ENCODE data around the gene BMP8B.
A peak's percentile ranks its signal among the peaks of the same experiment; 100 is the strongest.
"Not testable (repeated sequence)": the region's sequence is repeated elsewhere in the genome, so short reads cannot be mapped to it uniquely, and the experiment has no call there.

BMP8B gene

DNA sequence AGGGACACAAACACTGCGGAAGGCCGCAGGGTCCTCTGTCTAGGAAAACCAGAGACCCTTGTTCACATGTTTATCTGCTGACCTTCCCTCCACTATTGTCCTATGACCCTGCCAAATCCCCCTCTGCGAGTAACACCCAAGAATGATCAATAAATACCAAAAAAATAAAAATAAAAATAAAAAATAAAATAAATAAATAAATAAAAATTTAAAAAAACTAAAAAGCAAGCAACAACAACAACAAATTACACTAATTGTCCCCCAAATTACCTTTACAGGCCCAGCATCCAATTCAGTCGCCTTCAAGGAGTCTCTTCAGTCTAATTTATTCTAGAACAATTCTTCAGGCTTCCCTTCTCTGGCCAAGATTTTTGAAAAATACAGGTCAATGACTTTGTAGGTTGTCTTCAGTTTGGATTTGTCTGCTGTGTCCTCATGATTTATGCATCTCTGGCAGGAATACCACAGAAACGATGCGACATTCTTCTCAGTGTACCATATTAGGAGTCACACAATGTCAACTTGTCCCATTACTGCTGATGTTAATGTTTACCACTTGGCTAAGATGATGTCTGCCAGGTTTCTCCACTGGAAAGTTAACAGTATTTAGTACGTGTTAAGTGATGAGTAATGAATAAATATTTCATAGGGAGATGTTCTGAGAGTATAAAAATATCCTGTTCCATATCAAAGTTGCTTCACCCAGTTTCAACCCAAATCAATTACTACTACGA, 20.3 kb upstream of the BMP8B start:
- no peak for DNase-seq

GRCh38 chr1:39805385-39805784, 16.7 kb upstream of the BMP8B start:
- DNase-seq, result no peak

DNA sequence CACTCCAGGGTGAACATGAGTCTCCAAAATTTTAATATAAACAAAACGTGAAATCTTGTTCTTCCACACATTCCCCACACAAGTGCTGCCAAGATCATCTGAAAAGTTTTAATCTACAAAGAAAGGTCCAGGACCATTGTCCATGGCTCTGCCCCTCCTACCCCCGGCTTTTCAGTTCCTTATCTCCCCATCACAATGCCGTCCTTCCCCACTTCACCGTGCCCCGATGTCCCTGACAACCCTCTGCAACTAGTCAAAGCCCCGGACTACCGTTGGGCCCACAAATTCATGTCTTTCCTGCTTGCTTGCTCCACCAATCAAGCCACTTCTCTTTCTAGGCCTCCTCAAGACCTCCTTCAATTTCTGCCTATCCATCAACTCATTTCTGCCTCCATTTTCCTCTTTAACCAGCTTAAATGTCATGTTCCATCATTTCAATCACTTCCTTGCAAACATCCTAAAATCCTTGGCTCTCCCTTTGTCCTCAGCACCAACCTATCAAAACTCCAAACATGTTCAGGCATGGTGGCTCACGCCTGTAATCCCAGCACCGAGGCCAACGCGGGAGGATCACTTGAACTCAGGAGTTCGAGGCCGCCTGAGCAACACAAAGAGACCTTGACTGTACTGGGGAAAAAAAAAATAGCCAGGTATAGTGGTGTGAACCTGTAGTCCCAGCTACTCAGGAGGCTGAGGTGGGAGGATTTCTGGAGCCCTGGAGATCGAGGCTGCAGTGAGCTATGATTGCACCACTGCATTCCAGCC, 14.0 kb upstream of the BMP8B start:
- DNase-seq, result no peak

DNA sequence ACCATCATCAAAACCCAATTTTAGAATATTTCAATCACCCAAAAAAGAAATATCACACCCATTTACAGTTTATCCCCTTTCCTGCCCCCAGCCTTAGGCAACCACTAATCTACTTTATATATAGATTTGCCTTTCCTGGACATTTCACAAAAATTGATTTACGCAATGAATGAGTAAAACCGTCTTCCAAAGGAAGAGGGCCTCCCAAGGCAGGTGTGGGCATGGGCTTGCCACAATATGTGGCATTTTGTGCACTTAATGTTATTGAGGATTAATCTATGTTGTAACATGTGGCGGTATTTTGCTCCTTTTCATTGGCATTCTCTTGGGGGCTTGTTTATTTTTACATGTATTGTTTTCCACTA, 11.8 kb upstream of the BMP8B start:
- DNase-seq, result no peak

GRCh38 chr1:39799770-39800470, 11.3 kb upstream of the BMP8B start:
- DNase-seq, result peak; percentile 58

DNA sequence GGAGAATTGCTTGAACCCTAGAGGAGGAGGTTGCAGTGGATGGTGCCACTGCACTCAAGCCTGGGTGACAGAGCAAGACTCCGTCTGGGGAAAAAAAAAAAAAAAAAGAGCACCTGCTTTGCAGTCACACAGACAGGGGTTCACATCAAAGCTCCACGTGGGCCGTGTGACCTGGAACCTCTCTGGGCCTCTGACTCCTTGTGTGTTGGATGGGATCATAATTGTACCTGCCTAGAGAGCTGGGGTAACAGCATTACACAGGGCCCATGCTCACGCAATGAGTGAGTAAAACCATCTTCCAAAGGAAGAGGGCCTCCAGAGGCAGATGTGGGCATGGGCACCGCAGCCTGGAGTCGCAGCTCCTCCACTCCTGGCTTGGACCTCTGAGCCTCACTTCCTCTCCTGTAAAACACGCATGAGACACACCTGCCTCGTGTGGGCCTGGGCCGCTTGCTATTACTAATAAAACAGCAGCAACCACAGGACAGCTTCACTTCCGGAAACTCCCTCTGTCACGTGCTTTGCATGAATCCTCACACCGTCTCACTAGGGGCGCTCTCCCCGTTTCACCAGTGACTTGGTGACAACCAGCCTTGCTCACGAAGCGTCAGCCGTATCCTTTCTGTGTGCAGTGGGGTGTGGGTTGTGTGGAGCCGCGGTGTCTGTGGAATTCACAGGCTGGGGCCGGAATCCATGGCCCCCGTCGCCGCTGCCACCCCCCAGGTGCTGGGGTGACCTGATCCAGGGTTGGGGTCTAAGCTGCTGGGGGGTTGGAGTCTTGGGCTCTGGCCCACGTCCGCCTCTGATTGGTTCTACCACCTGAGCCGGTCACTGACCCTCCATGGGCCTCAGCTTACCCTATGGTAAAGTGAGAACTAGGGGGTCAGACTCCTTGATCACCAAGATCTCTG, 10.4 kb upstream of the BMP8B start:
- peak; percentile 62 for DNase-seq

GRCh38 chr1:39795651-39796050, 7.0 kb upstream of the BMP8B start:
- no peak for DNase-seq

DNA sequence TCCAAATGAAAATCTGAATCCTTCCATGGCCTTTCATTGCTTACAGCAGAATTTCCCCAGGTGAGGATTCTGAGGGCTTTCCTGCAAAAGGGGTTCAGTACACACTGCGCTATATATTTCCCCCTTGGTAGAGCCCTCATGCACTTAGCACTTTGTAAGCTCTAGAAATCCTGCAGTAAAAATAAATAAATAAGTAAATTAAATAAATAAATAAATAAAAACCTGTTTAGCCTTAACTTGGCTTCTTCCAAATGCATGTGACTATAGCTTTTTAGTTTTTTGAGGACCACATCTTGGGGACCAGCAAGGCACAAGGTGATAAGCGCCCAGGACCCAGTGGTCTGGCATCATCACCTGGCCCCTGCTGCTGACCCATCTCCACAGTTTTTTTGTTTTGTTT, 3.2 kb upstream of the BMP8B start:
- DNase-seq, result no peak

- DNase-seq, result no peak
These were observed 976 bp upstream of the BMP8B start for GRCh38 chr1:39789571-39790110.

DNA sequence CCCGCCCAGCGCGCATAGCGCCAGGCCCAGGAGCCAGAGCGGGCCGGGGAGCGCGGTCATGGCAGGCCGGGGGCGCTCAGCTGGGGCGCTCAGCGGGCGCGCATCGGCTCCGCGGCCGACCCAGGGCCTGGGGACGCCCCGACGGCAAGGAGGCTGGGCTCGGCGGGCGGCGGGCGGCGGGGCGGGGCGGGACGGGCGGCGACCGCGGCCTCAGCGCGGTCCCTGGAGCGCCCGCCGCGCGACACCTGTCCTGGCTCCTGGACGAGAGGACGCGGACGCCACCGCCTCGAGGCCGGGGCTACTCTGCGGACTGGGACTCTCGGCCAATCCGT, 273 bp downstream of the BMP8B start:
- no peak for DNase-seq

DNA sequence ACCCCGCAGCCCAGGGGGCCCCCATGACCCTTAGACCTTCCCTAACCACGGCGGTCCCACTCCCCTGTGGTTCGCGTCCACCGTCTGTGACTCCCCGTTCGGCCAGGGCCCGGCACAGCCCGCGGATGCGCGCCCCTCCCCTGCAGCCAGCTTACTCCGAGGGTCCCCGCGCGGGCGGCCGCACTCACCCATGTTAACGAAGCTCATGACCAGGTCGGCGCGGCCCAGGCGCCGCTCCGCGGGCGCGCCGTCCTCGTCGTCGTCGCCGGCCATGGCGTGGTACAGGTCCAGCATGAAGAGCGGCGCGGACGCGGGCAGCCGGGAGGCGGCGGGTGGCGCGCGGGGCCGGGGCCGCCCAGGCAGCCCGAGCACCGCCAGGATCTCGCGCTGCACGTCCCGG, 701 bp downstream of the BMP8B start:
- DNase-seq, result not testable (repeated sequence)

DNA sequence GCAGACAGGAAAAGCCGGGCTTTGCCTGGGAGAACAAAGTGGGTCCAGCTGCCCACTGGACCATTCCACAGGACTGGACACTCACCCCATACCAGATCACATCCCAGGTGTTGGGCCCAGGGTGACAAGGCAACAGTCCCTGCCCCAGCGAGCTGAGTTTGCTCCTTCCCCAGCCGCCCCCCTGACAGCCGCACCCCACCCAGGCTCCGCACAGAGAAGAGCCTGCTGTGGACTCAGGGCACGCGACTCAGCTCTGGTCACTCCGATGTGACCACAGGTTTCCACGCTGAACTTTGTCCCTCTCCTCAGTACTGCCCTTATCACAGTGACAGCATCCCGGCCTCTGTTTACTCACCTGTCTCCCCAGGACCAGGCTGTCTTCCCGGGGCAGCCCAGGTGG, 1.2 kb downstream of the BMP8B start:
- peak; percentile 14 for DNase-seq

DNA sequence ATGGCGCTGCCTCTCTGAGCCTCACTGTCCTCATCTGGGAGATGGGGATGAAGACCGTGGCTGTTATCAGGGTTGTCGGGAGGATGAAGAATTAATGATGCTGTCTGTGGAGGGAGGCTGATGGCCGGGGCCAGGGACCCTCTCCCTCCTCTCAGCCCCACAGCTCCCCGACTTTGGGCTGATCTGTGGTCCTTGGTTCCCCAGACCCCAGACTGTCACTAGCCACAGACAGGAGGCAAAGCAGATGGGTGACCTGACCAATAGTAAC, 1.6 kb downstream of the BMP8B start:
- not testable (repeated sequence) for DNase-seq

DNA sequence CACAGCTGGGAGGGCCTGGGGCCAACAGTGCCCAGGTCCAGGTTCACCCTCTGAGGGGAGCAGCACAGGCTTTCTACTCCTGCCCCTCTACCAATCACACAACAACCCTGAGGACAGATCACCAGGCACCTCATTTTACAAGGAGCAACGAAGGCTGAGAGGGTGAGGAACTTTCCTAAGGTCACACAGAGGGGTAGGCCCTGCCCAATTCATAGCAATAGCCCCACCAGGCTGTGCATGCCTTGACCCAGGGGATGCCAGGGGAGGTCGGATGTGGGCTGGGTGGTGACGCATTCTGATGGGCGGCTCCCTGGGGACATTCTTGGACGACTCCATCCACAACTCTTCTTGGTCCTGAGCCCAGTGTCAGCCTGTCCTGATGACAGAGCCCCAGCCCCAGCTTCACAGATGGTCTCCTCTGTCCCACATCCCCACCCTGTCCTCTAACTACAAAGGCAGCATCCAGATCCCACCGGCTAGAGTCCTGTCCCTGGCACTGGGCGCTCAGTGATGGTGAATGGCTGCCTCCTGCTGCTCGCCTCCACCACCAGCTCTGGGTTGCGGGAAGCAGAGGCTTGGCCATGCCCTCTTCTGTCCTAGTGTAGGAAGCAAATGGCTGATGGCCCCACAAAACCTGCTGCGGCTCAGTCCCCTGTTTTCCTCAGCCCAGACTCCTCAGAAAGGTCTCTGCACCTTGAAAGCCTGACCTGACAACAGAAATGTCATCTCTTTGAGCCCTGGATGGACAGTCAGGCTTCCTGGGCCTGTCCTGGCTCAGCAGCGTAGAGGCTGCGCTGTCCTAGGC, 2.2 kb downstream of the BMP8B start:
- not testable (repeated sequence) for DNase-seq

DNA sequence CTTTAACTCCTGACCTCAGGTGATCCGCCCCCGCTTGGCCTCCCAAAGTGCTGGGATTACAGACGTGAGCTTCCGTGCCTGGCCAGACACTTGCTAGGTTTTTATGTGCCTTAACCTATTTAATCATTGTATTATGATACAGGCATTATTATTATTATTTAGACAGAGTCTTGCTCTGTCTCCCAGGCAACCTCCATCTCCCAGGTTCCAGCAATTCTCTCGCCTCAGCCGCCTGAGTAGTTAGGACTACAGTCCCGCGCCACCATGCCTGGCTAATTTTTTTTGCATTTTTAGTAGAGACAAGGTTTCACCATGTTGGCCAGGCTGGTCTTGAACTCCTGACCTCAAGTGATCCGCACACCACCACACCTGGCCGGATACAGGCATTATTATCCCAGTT, 6.0 kb downstream of the BMP8B start:
- DNase-seq, result not testable (repeated sequence)

DNA sequence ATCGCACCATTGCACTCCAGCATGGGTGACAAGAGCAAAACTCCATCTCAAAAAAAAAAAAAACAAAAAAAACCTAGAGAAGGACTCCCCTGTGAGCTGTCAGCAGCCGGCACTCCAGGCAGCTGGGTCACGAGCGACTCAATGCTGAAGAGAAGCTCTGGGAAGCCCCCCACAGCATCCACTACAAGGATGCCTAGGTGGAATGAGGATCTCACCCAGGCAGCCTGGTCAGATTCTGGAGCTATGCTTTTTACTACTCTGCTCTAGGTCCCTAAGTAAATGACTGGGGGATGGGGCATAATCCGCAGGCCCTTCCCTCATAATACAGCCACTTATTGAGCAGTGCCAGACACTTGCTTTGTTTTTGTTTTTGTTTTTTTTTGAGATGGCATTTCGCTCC, 6.6 kb downstream of the BMP8B start:
- DNase-seq, result no peak

DNA sequence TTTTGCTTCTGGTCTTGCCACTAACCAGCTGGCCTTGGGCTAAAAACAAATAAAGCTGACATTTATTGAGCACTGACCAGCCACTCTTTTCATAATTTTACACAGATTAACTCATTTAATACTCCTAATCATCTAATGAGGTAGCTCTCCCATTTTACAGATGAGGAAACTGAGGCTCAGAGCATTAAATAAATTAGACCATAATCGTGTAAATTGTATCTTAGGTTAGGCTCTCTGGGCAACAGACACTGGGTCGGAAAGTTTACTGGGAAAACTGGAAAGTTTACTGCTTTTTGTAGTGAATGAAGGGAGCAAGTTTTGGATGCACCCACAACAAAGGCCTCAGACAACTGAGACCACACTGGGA, 7.3 kb downstream of the BMP8B start:
- no peak for DNase-seq

DNA sequence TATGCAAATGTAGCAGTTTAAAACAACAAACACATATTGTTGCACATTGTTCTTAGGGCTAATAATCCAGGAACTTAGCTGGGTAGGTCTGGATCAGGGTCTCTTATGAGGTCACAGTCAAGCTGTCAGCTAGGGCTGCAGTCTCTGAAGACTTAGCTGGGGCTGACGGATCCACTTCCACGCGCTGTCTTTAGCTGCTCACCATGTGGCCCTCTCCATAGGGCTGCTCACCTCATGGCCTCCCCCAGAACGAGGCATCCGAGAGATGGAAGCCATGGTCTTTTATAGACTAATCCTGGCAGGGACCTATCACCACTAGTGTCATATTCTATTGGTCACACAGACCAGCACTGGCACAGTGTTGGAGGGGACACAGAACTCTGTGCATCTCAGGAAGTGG, 8.8 kb downstream of the BMP8B start:
- DNase-seq, result no peak

DNA sequence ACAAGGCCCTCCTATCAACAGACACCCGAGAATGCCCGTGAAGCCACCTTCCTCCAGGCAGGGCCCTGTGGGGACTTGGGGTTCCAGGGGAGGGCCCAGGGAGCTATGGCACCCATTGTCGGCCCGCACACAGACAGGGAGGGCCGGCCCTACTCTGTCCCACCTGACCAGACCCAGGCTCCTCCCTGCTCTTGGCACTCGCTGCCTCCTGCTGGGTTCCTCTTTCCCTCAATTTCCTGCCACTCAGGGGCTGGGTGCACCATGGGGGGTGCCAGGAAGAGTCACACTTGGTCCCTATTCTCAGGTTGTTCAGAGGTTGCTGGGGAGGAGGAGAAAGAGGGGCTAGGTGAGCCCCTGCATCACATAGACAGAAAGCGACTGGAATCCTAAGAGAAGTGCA, 9.5 kb downstream of the BMP8B start:
- no peak for DNase-seq

- not testable (repeated sequence) for DNase-seq
These were observed 10.1 kb downstream of the BMP8B start for GRCh38 chr1:39778463-39779099.

GRCh38 chr1:39777896-39778295, 10.8 kb downstream of the BMP8B start:
- DNase-seq, result not testable (repeated sequence)

DNA sequence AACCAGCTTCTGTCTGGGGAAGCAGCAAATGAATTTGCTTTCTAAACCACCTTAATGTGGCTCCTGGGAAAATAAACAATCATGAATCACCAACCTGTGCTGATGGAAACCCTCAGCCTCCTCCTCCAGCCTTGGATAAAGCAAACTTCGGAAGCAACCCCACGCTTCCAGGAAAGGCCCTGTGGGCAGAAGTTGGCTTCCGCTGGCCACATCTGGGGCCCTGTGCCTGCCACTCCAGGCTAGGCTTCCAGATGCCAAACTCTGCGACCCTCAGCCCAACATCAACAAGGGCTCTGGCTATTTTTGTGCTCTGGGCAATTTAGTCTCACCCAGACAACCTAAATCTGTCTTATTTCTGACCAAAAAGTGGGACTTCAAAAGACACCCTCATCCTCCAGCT, 11.4 kb downstream of the BMP8B start:
- no peak for DNase-seq

Measured in NCI-H146 (cell line).